ENCODE data around the gene TRIM41.

The TRIM41 gene

DNA sequence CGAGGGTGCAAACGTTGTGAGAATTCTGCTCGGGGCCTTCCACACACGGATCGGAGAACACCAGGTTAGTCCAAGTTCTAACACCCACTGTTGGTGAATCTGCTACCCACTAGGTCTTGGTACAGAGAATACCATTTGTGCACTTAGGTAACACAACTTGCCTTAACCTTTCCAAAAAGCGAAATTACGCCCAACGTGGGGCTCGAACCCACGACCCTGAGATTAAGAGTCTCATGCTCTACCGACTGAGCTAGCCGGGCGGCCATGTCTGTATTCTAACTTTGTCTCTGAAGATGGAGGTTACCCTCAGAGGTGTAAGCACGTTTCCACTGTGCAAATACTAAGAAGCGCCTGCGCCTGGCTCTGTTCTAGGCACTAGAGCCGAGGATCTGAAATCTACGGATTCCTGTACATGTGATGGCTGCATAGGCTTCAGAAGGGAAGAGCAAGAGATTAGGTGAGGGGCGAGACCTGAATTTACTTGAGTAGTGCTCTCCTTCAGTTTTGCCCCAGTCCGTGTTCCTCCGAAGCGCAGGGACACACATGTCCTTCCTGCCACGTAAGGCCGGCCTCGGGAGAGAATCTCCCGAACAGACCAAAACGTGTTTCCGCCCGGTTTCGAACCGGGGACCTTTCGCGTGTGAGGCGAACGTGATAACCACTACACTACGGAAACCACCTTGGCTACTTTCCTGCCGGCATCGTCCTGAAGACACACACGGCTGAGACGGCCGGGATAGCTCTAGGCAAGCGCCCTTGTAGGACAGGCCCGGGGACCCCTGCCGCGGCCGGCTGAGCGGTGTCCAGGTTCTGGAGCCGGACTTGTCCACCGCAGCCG, 1.1 kb upstream of the TRIM41 start:
- 1% methylated on average over 50 of the region's 50 CpGs for WGBS
- peak overlapping the region; percentile 96 for H4K8ac ChIP-seq (ENCODE audit: low read length)

DNA sequence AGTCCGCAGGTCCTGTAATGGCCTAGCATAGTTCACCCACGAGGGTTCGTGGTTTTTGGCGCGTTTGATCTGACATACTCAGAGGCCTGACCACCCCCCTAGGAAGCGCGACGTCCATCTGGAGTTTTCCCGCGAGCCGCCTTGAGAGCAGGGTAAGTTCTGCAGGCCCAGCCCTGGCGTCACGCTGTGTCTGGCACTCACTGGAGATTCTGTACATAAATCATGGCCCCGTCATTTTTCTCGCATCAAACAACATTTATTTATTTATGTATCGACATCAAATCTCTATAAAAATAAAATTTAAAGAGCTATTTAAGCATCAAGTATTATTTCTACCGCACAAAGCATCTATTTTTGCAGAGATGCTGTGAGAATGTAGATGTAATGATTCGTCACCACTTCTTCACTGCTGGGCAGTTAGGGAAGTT, 437 bp upstream of the TRIM41 start:
- Histone ChIP-seq H3K23ac (ENCODE audit: low read length in 2 of 2) (no peak overlapping the region), H2AFZ (ENCODE audit: low read depth, low read length) (no peak overlapping the region), H3K4ac (ENCODE audit: low read depth in 1 of 2, low read length in 2 of 2) (peak overlapping the region; percentile 5 to 35), H3K27me3 (ENCODE audit: control insufficient read depth in 1 of 2, insufficient read depth in 1 of 2, low read length in 2 of 2) (no peaks in the 10 kb centered on the region), H3K36me3 (ENCODE audit: control insufficient read depth in 1 of 2, insufficient read depth in 2 of 2, low read depth in 1 of 2, low read length in 2 of 2) (peaks cover 3 to 20% of the 10 kb centered on the region in 2 experiments), H2BK120ac (ENCODE audit: low read depth, low read length) (peak overlapping the region; percentile 50), H2BK5ac (ENCODE audit: low read depth, low read length, poor library complexity, severe bottlenecking) (peak overlapping the region; percentile 38), H2AK5ac (ENCODE audit: low read length, severe bottlenecking) (no peak overlapping the region), H3K4me1 (ENCODE audit: control insufficient read depth, insufficient read depth, low read depth, low read length) (peaks cover 12% of the 10 kb centered on the region), H3K9ac (ENCODE audit: low read length) (peak overlapping the region; percentile 97), H3K18ac (ENCODE audit: low read depth in 1 of 2, low read length in 2 of 2) (peak overlapping the region in 1 of 2 experiments; percentile 92), H3K14ac (ENCODE audit: low read length in 2 of 2) (no peak overlapping the region), H4K8ac (ENCODE audit: low read length) (peak overlapping the region; percentile 96), H3K27ac (ENCODE audit: low read length, poor library complexity, severe bottlenecking) (peak overlapping the region; percentile 99), H3K4me3 (ENCODE audit: insufficient read depth in 1 of 2, low read depth in 1 of 2, low read length in 2 of 2) (peak overlapping the region; percentile 55 to 98), H3K9me3 (ENCODE audit: control insufficient read depth, low read length) (no peaks in the 10 kb centered on the region), H4K91ac (ENCODE audit: low read length) (peak overlapping the region; percentile 90), H3K79me1 (replicated peaks; ENCODE audit: low read length, poor library complexity, severe bottlenecking) (peaks cover 5% of the 10 kb centered on the region), H2BK15ac (ENCODE audit: low read depth, poor library complexity, severe bottlenecking) (no peak overlapping the region), H3K4me2 (ENCODE audit: low read length, poor library complexity, severe bottlenecking) (peak overlapping the region; percentile 87), H2BK12ac (ENCODE audit: low read length in 2 of 2) (peak overlapping the region; percentile 2 to 79)
- under 1% methylated on average over 14 of the region's 18 CpGs for WGBS
- peak; percentile 89 for DNase-seq

More for the DNA sequence above, 1.1 kb upstream of the TRIM41 start:
- Histone ChIP-seq H3K36me3 (ENCODE audit: control insufficient read depth in 1 of 2, insufficient read depth in 2 of 2, low read depth in 1 of 2, low read length in 2 of 2) (peaks cover 2 to 14% of the 10 kb centered on the region in 2 experiments), H2BK15ac (ENCODE audit: low read depth, poor library complexity, severe bottlenecking) (peak overlapping the region; percentile 12), H2BK12ac (ENCODE audit: low read length in 2 of 2) (peak overlapping the region; percentile 2 to 79), H3K27me3 (ENCODE audit: control insufficient read depth in 1 of 2, insufficient read depth in 1 of 2, low read length in 2 of 2) (no peaks in the 10 kb centered on the region), H3K9me3 (ENCODE audit: control insufficient read depth, low read length) (no peaks in the 10 kb centered on the region), H3K14ac (ENCODE audit: low read length in 2 of 2) (no peak overlapping the region), H3K4me1 (ENCODE audit: control insufficient read depth, insufficient read depth, low read depth, low read length) (peaks cover 19% of the 10 kb centered on the region), H3K4me3 (ENCODE audit: insufficient read depth in 1 of 2, low read depth in 1 of 2, low read length in 2 of 2) (peak overlapping the region; percentile 55 to 98), H3K4me2 (ENCODE audit: low read length, poor library complexity, severe bottlenecking) (peak overlapping the region; percentile 87), H4K91ac (ENCODE audit: low read length) (peak overlapping the region; percentile 90), H3K4ac (ENCODE audit: low read depth in 1 of 2, low read length in 2 of 2) (peak overlapping the region; percentile 5 to 35), H2AK5ac (ENCODE audit: low read length, severe bottlenecking) (no peak overlapping the region), H3K79me1 (replicated peaks; ENCODE audit: low read length, poor library complexity, severe bottlenecking) (peaks cover 4% of the 10 kb centered on the region), H2BK120ac (ENCODE audit: low read depth, low read length) (peak overlapping the region; percentile 50), H3K9ac (ENCODE audit: low read length) (peak overlapping the region; percentile 97), H2BK5ac (ENCODE audit: low read depth, low read length, poor library complexity, severe bottlenecking) (peak overlapping the region; percentile 38), H2AFZ (ENCODE audit: low read depth, low read length) (peak overlapping the region; percentile 36), H3K23ac (ENCODE audit: low read length in 2 of 2) (no peak overlapping the region), H3K18ac (ENCODE audit: low read depth in 1 of 2, low read length in 2 of 2) (peak overlapping the region in 1 of 2 experiments; percentile 92), H3K27ac (ENCODE audit: low read length, poor library complexity, severe bottlenecking) (peak overlapping the region; percentile 99)
- peak; percentile 98 for DNase-seq

DNA sequence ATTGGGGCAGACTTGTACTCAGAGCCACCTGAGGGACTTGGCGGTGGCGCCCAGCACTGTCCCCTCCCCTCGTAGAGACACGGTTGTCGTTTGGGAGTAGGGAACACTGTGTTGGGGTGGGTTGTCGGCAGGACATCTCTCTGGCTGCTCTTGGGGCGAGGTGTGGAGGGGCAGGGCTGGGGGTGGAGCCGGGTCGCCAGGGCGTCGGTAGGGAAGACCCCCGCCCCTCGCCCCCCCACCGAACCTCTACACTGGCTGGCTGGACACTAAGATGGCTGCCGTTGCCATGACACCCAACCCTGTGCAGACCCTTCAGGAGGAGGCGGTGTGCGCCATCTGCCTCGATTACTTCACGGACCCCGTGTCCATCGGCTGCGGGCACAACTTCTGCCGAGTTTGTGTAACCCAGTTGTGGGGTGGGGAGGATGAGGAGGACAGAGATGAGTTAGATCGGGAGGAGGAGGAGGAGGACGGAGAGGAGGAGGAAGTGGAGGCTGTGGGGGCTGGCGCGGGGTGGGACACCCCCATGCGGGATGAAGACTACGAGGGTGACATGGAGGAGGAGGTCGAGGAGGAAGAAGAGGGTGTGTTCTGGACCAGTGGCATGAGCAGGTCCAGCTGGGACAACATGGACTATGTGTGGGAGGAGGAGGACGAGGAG, 778 bp downstream of the TRIM41 start:
- H2BK15ac ChIP-seq (ENCODE audit: low read depth, poor library complexity, severe bottlenecking), result no peak overlapping the region
- peak overlapping the region; percentile 97 for H3K9ac ChIP-seq (ENCODE audit: low read length)
- H4K91ac ChIP-seq (ENCODE audit: low read length), result peak overlapping the region; percentile 95
- peaks cover 10% of the 10 kb centered on the region for H3K4me1 ChIP-seq (ENCODE audit: control insufficient read depth, insufficient read depth, low read depth, low read length)
- H3K14ac ChIP-seq (ENCODE audit: low read length in 2 of 2), result peak overlapping the region in 1 of 2 experiments; percentile 91
- peaks cover 7% of the 10 kb centered on the region for H3K79me1 ChIP-seq (replicated peaks; ENCODE audit: low read length, poor library complexity, severe bottlenecking)
- DNase-seq, result peak; percentile 76
- H2BK5ac ChIP-seq (ENCODE audit: low read depth, low read length, poor library complexity, severe bottlenecking), result peak overlapping the region; percentile 34
- no peak overlapping the region for H2AK5ac ChIP-seq (ENCODE audit: low read length, severe bottlenecking)
- H3K27ac ChIP-seq (ENCODE audit: low read length, poor library complexity, severe bottlenecking), result peak overlapping the region; percentile 99
- peak overlapping the region; percentile 33 for H4K8ac ChIP-seq (ENCODE audit: low read length)
- H3K4me2 ChIP-seq (ENCODE audit: low read length, poor library complexity, severe bottlenecking), result peak overlapping the region; percentile 73
- peak overlapping the region; percentile 22 for H2BK120ac ChIP-seq (ENCODE audit: low read depth, low read length)
- H3K23ac ChIP-seq (ENCODE audit: low read length in 2 of 2), result peak overlapping the region in 1 of 2 experiments; percentile 70
- no peaks in the 10 kb centered on the region for H3K27me3 ChIP-seq (ENCODE audit: control insufficient read depth in 1 of 2, insufficient read depth in 1 of 2, low read length in 2 of 2)
- H3K9me3 ChIP-seq (ENCODE audit: control insufficient read depth, low read length), result no peaks in the 10 kb centered on the region
- H3K4ac ChIP-seq (ENCODE audit: low read depth in 1 of 2, low read length in 2 of 2), result peak overlapping the region; percentile 92 to 97
- peak overlapping the region; percentile 93 to 99 for H3K18ac ChIP-seq (ENCODE audit: low read depth in 1 of 2, low read length in 2 of 2)
- H3K4me3 ChIP-seq (ENCODE audit: insufficient read depth in 1 of 2, low read depth in 1 of 2, low read length in 2 of 2), result peak overlapping the region; percentile 83 to 98
- peak overlapping the region in 1 of 2 experiments; percentile 55 for H2BK12ac ChIP-seq (ENCODE audit: low read length in 2 of 2)
- H3K36me3 ChIP-seq (ENCODE audit: control insufficient read depth in 1 of 2, insufficient read depth in 2 of 2, low read depth in 1 of 2, low read length in 2 of 2), result peaks cover 6 to 26% of the 10 kb centered on the region in 2 experiments
- H2AFZ ChIP-seq (ENCODE audit: low read depth, low read length), result peak overlapping the region; percentile 39
- WGBS, result 14% methylated on average over 18 of the region's 31 CpGs
